Stimulated activated memory B cell treated with anti-CD40 and anti-IgM and Interleukin-4, amounts not matched to agents 10 μg/mL and 1 μg/mL and 100 μg/mL, for 72 hours (primary cell): Measurements from ENCODE around the gene C4B.
"Not testable (repeated sequence)": the region's sequence is repeated elsewhere in the genome, so short reads cannot be mapped to it uniquely, and the experiment has no call there.

Source experiments
- ATAC-seq: fragments of 150-1000 bp; cut with Tn5 transposase; 2 replicates; pipeline ENCODE4 v1.10.0; 2021
- H3K27ac Mint-ChIP-seq: one replicate; pipeline ENCODE4 v1.8.0; 2022; ENCODE audit warnings: mild to moderate bottlenecking, mixed read lengths
- H3K27me3 Mint-ChIP-seq: one replicate; pipeline ENCODE4 v1.8.0; 2022; ENCODE audit warnings: mixed read lengths
- H3K36me3 Mint-ChIP-seq: one replicate; pipeline ENCODE4 v1.8.0; 2022; ENCODE audit warnings: mixed read lengths
- H3K4me1 Mint-ChIP-seq: one replicate; pipeline ENCODE4 v1.8.0; 2022; ENCODE audit warnings: mixed read lengths
- H3K4me3 Mint-ChIP-seq: one replicate; pipeline ENCODE4 v1.8.0; 2022; ENCODE audit warnings: mild to moderate bottlenecking, moderate library complexity, mixed read lengths
- H3K9me3 Mint-ChIP-seq: one replicate; pipeline ENCODE4 v1.8.0; 2022; ENCODE audit warnings: mixed read lengths

Gene C4B

DNA sequence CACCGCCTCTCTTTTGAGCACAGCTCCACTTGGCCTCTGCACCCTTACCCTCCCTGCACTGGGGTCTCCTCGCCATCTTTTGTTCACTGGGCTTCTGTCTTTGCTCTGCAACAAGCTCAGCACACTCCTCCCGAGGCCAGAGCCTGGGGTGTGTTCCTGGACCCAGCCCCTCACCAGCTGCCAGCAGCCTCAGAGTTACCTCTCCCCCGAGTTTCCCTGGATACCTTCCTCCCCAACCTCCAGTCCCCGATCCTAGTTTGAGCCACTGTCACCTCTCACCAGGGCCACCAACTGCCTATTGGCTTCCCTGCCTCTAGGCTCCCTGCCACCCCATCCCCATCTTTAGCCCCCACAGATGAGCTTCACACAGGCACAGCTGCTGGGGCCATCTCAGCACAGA lies 36.0 kb downstream of the C4B start:
- Mint-ChIP-seq H3K27me3 (peaks cover 35% of the 10 kb centered on the region), H3K4me1 (peaks cover 8% of the 10 kb centered on the region), H3K36me3 (no peaks in the 10 kb centered on the region)

DNA sequence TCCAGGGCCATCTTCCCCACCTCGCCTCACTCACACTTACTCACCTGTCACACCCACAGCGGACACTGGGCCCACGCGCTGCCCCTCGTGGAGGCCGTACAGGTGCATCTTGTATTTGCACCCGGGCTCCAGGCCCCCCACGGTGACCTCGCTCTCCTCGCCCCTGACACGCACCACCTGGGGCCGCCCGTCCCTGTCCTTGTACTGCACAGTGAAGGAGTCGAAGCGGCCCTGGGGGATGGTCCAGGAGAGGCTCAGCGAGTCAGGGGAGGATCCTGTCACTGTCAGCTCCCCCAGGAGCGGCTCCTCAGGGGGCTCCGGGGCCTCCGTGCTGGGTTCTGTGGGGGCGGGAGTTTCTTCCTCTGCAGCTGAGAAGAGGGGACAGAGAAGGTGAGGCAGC lies 38.0 kb downstream of the C4B start:
- H3K9me3 Mint-ChIP-seq, H3K4me3 Mint-ChIP-seq, H3K36me3 Mint-ChIP-seq, ATAC-seq, H3K27ac Mint-ChIP-seq, H3K4me1 Mint-ChIP-seq: not testable (repeated sequence)
- peaks cover 42% of the 10 kb centered on the region for H3K27me3 Mint-ChIP-seq

More for the DNA sequence above, 36.0 kb downstream of the C4B start:
- ATAC-seq = no peak
- H3K27ac Mint-ChIP-seq = no peak overlapping the region
- H3K4me3 Mint-ChIP-seq = no peak overlapping the region
- H3K9me3 Mint-ChIP-seq = no peaks in the 10 kb centered on the region

DNA sequence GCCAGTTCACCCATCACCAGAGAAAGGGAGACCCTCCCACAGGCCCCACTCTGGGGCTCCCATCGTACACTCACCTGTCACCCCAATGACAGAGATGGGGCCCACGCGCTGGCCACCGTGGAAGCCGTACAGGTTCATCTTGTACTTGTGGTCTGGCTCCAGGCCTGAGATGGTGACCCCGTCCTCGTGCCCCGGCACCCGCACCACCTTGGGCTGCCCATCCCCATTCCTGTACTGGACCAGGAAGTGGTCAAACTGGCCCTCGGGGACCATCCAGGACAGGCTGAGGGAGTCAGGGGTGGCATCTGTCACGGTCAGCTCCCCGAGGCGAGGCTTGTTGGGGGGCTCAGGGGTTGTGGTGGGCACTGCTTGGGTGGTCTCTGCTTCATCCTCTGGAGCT lies 38.7 kb downstream of the C4B start:
- H3K4me3 Mint-ChIP-seq, H3K4me1 Mint-ChIP-seq, H3K36me3 Mint-ChIP-seq, ATAC-seq, H3K27ac Mint-ChIP-seq, H3K9me3 Mint-ChIP-seq: not testable (repeated sequence)
- H3K27me3 Mint-ChIP-seq = peaks cover 42% of the 10 kb centered on the region

GRCh38 chr6:32055756-32056155 lies 41.2 kb downstream of the C4B start:
- not testable (repeated sequence) for H3K27ac Mint-ChIP-seq, H3K9me3 Mint-ChIP-seq, ATAC-seq, H3K4me3 Mint-ChIP-seq, H3K4me1 Mint-ChIP-seq, H3K36me3 Mint-ChIP-seq
- H3K27me3 Mint-ChIP-seq = peaks cover 39% of the 10 kb centered on the region

DNA sequence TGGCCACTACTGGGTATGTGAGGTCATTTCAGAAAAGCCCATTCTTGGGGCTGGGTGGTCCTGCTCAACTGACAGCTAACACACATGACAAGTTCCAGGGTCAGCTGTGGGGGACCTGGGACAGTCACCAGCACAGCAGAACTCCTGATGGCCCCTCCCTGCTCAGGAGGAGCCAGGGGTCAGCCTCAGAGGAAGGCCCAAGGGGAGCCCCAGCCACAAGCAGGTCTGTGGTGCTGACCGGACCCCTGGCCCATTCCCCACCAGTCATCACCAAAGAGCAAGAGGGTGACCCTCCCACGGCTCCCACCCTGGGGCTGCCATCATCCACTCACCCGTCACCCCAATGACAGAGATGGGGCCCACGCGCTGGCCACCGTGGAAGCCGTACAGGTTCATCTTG lies 41.7 kb downstream of the C4B start:
- no peak overlapping the region for H3K4me3 Mint-ChIP-seq
- no peak for ATAC-seq
- H3K36me3 Mint-ChIP-seq = no peaks in the 10 kb centered on the region
- H3K4me1 Mint-ChIP-seq = no peaks in the 10 kb centered on the region
- H3K27me3 Mint-ChIP-seq = peaks cover 35% of the 10 kb centered on the region
- no peak overlapping the region for H3K27ac Mint-ChIP-seq
- no peaks in the 10 kb centered on the region for H3K9me3 Mint-ChIP-seq

- H3K4me3 Mint-ChIP-seq = no peak overlapping the region
- peaks cover 35% of the 10 kb centered on the region for H3K27me3 Mint-ChIP-seq
- no peaks in the 10 kb centered on the region for H3K36me3 Mint-ChIP-seq
- ATAC-seq = no peak
- H3K27ac Mint-ChIP-seq = no peak overlapping the region
- no peaks in the 10 kb centered on the region for H3K9me3 Mint-ChIP-seq
- H3K4me1 Mint-ChIP-seq = no peaks in the 10 kb centered on the region
These were observed 43.4 kb downstream of the C4B start for GRCh38 chr6:32057966-32058365.

- Mint-ChIP-seq H3K27me3 (peaks cover 34% of the 10 kb centered on the region), H3K4me3 (no peak overlapping the region)
- no peak for ATAC-seq
These were observed 43.9 kb downstream of the C4B start for GRCh38 chr6:32058511-32058963.

DNA sequence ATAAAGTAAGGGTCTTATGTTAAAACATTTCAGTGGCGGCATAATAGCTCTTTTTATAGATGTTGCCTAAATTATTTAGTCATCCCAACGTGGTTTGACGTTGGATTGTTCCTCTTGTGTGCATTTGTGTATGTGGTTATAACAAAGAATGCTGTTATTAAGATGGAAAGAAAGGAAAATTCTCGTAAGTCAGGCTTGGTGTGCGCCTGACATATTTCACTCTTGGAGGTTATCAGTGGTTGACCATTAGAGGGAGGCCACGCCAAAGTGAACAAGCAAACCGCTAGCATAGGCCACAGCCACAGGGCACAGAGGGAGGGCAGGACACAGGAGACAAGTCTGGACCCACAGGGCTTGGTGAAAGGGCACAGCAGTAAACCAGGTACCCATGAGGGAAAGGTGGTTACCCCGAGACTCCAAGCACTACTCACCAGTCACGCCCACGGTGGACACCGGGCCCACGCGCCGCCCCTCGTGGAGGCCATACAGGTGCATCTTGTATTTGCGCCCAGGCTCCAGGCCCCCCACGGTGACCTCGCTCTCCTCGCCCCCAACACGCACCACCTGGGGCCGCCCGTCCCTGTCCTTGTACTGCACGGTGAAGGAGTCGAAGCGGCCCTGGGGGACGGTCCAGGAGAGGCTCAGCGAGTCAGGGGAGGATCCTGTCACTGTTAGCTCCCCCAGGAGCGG lies 46.5 kb downstream of the C4B start:
- ATAC-seq = no peak
- Mint-ChIP-seq H3K27me3 (peaks cover 21% of the 10 kb centered on the region), H3K27ac (no peak overlapping the region), H3K9me3 (no peaks in the 10 kb centered on the region), H3K36me3 (no peaks in the 10 kb centered on the region), H3K4me3 (no peak overlapping the region), H3K4me1 (no peaks in the 10 kb centered on the region)

More at GRCh38 chr6:32058511-32058963, 43.9 kb downstream of the C4B start:
- Mint-ChIP-seq H3K27ac (no peak overlapping the region), H3K36me3 (no peaks in the 10 kb centered on the region), H3K4me1 (no peaks in the 10 kb centered on the region), H3K9me3 (no peaks in the 10 kb centered on the region)

- H3K27ac Mint-ChIP-seq = no peak overlapping the region
These were observed 50.1 kb downstream of the C4B start for GRCh38 chr6:32064706-32065105.

DNA sequence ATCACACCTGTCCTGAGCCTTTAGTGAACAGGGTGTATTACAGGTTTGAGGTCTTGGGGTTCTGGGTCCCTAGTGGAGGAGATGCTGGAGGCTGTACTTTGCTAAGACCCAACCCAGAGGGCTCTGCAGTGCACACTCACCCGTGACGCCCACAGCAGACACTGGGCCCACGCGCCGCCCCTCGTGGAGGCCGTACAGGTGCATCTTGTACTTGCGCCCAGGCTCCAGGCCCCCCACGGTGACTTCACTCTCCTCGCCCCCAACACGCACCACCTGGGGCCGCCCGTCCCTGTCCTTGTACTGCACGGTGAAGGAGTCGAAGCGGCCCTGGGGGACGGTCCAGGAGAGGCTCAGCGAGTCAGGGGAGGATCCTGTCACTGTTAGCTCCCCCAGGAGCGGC lies 52.9 kb downstream of the C4B start:
- peaks cover 37% of the 10 kb centered on the region for H3K27me3 Mint-ChIP-seq
- not testable (repeated sequence) for H3K36me3 Mint-ChIP-seq, H3K4me1 Mint-ChIP-seq, H3K27ac Mint-ChIP-seq, ATAC-seq, H3K9me3 Mint-ChIP-seq, H3K4me3 Mint-ChIP-seq

More at GRCh38 chr6:32064706-32065105, 50.1 kb downstream of the C4B start:
- Mint-ChIP-seq H3K4me3 (no peak overlapping the region), H3K4me1 (no peaks in the 10 kb centered on the region), H3K9me3 (no peaks in the 10 kb centered on the region), H3K36me3 (no peaks in the 10 kb centered on the region), H3K27me3 (peaks cover 12% of the 10 kb centered on the region)
- no peak for ATAC-seq

DNA sequence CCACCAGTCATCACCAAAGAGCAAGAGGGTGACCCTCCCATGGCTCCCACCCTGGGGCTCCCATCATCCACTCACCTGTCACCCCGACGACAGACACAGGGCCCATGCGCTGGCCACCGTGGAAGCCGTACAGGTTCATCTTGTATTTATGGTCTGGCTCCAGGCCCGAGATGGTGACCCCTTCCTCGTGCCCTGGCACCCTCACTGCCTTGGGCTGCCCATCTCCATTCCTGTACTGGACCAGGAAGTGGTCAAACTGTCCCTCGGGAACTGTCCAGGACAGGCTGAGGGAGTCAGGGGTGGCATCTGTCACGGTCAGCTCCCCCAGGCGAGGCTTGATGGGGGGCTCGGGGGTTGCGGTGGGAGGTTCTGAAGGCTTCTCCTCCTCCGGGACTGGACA lies 53.7 kb downstream of the C4B start:
- H3K4me1 Mint-ChIP-seq, H3K4me3 Mint-ChIP-seq, H3K36me3 Mint-ChIP-seq, H3K27ac Mint-ChIP-seq, ATAC-seq, H3K9me3 Mint-ChIP-seq: not testable (repeated sequence)
- peaks cover 44% of the 10 kb centered on the region for H3K27me3 Mint-ChIP-seq

DNA sequence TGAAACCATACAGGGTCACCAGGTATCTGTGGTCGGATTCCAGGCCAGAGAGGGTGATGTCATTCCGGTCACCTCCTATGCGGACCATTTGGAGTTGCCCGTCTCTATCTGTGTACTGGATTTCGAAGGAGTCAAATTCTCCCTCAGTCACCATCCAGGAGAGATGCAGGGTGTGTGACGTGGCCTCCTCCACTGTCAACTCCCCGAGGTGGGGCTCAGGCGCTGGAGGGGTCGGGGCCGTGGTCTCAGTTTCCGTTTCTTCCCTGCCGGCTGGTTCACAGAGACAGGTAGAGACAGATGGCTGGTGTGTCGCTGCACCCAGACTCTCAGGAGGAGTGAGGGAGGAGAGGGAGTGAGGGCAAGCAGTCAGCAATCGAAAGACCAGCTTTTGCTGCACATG lies 54.3 kb downstream of the C4B start:
- H3K27me3 Mint-ChIP-seq = peaks cover 48% of the 10 kb centered on the region
- no peak for ATAC-seq
- H3K36me3 Mint-ChIP-seq = no peaks in the 10 kb centered on the region
- H3K4me1 Mint-ChIP-seq = no peaks in the 10 kb centered on the region
- H3K4me3 Mint-ChIP-seq = no peak overlapping the region
- H3K27ac Mint-ChIP-seq = no peak overlapping the region
- no peaks in the 10 kb centered on the region for H3K9me3 Mint-ChIP-seq

DNA sequence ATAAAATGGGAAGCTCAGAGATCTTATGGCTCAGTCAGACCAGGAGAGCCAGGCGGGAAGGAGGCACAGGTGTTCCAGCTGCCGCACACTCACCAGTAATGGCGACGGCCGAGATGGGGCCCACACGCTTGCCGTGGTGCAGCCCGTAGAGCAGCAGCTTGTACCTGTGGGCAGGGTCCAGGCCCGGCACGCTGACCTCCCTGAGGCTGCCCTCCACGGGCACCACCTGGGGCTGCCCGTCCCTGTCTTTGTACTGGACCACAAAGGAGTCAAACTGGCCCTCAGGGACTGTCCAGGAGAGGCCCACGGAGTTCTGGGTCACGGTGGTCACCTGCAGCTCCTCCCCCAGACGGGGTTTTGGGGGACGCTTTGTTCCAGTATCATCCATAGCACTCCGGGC lies 54.9 kb downstream of the C4B start:
- no peaks in the 10 kb centered on the region for H3K4me1 Mint-ChIP-seq
- no peaks in the 10 kb centered on the region for H3K36me3 Mint-ChIP-seq
- H3K4me3 Mint-ChIP-seq = no peak overlapping the region
- peaks cover 51% of the 10 kb centered on the region for H3K27me3 Mint-ChIP-seq
- ATAC-seq = no peak
- no peaks in the 10 kb centered on the region for H3K9me3 Mint-ChIP-seq
- H3K27ac Mint-ChIP-seq = no peak overlapping the region

GRCh38 chr6:32069878-32070515 lies 55.4 kb downstream of the C4B start:
- no peak for ATAC-seq
- Mint-ChIP-seq H3K27ac (no peak overlapping the region), H3K4me3 (no peak overlapping the region), H3K9me3 (no peaks in the 10 kb centered on the region), H3K36me3 (no peaks in the 10 kb centered on the region), H3K27me3 (peaks cover 57% of the 10 kb centered on the region), H3K4me1 (no peaks in the 10 kb centered on the region)

GRCh38 chr6:32070814-32071543 lies 56.4 kb downstream of the C4B start:
- no peaks in the 10 kb centered on the region for H3K9me3 Mint-ChIP-seq
- no peak for ATAC-seq
- H3K27me3 Mint-ChIP-seq = peaks cover 66% of the 10 kb centered on the region
- H3K27ac Mint-ChIP-seq = no peak overlapping the region
- no peak overlapping the region for H3K4me3 Mint-ChIP-seq
- no peaks in the 10 kb centered on the region for H3K36me3 Mint-ChIP-seq
- H3K4me1 Mint-ChIP-seq = no peaks in the 10 kb centered on the region

DNA sequence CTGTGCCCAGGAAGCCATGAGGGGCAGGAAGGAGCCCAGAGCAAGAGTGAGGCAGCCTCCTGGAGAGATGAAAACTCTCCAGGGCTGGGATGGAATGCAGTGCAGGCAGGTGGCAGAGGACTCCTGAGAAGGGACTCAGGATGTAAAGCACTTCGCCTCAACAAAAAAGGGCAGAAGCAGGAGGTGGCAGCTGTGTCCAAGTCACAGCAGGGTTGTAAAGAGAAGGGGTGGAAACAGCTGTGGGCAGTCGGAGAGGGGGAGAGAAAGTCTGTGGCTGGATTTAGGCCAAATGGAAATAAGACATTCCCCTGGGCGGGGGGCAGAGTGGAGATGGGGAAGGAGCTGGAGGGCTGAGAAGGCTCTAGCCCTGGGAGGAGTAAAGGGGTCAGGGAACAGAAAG lies 58.5 kb downstream of the C4B start:
- no peak for ATAC-seq
- Mint-ChIP-seq H3K36me3 (no peaks in the 10 kb centered on the region), H3K27me3 (peaks cover 66% of the 10 kb centered on the region)

More for the DNA sequence above, 58.5 kb downstream of the C4B start:
- no peak overlapping the region for H3K4me3 Mint-ChIP-seq
- no peaks in the 10 kb centered on the region for H3K4me1 Mint-ChIP-seq
- no peak overlapping the region for H3K27ac Mint-ChIP-seq
- H3K9me3 Mint-ChIP-seq = no peaks in the 10 kb centered on the region
